HG03108 (cell line): ENCODE data around the gene SLC25A47.
"Not testable (repeated sequence)": the region's sequence is repeated elsewhere in the genome, so short reads cannot be mapped to it uniquely, and the experiment has no call there.

ENCODE experiments used
- ATAC-seq: cut with Tn5 transposase; IDR thresholded peaks from one replicate; pipeline ENCODE4 v1.9.1; 2021; ENCODE audit warnings: moderate library complexity; ENCODE audit not compliant: unreplicated experiment

Gene SLC25A47

DNA sequence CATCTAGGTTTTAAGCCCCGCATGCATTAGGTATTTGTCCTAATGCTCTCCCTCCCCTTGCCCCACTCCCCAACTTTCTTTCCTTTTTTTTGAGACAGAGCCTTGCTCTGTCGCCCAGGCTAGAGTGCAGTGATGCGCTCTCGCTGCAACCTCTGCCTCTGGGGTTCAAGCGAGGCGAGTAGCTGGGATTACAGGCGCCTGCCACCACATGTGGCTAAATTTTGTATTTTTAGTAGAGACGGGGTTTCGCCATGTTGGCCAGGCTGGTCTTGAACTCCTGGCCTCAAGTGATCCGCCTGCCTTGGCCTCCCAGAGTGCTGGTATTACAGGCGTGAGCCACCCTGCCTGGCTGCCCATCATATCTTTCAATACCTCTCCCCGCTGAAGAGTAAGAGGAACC is 19.7 kb downstream of the SLC25A47 start:
- ATAC-seq: not testable (repeated sequence)

DNA sequence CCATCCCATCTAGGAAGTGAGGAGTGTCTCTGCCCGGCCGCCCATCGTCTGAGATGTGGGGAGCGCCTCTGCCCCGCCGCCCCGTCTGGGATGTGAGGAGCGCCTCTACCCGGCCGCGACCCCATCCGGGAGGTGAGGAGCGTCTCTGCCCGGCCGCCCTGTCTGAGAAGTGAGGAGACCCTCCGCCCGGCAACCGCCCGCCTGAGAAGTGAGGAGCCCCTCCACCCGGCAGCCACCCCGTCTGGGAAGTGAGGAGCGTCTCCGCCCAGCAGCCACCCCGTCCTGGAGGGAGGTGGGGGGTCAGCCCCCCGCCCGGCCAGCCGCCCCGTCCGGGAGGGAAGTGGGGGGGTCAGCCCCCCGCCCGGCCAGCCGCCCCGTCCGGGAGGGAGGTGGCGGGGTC is 21.5 kb downstream of the SLC25A47 start:
- ATAC-seq: not testable (repeated sequence)

DNA sequence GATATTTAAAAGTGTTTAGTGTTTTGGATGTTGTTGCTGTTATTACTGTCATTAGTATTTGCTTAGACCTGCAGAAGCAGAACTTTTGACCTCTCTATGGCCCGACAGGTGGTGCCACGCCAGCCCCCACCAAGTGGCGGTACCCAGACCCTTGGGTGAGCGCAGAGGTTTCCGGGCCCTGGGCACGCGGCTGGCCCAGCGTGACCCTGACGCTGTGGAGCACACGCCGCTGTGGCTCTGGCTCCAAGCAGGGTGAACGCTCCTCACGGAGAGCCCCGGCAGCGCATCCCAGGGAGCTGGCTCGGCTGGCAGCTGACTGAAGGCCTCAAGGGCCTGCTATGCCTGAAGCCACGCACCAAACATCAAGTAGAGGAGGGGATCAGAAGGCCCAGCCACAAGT is 22.6 kb downstream of the SLC25A47 start:
- no peak for ATAC-seq

DNA sequence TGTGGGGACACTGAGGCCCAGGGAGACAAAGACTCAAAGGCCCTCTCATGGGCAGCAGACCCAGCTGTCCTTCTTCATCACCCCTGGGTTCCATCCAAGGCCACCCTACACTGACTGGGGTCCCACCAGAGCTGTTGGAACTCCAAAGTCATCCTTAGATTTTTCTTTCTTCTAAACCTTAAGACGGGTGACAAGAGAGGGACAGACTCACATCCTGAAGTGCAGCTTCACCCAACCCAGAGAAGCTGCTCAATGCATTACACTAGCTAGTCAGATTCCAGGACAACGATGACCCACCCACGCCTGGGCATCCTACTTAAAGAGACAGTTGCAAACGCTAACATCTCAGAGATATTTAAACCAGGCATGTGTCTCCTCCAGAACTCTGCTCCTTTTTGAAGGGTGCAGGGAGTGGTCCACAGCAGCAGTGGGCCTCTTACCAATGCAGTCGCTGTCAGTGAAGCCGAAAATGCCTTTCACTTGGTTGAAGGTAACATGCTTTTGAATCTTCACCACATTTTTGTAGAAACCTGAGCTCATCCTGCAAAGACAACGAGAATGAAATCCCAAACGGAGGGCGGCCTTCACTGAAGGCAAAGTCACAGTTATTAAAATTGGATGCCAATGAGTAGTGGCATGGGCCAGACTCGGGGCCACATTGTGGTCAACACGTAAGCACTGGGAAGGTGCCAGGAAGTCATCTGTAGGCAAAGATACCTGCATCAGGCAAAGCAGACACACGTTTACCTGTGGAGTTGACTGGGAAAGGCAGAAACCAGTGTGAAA is 23.4 kb downstream of the SLC25A47 start:
- no peak for ATAC-seq

DNA sequence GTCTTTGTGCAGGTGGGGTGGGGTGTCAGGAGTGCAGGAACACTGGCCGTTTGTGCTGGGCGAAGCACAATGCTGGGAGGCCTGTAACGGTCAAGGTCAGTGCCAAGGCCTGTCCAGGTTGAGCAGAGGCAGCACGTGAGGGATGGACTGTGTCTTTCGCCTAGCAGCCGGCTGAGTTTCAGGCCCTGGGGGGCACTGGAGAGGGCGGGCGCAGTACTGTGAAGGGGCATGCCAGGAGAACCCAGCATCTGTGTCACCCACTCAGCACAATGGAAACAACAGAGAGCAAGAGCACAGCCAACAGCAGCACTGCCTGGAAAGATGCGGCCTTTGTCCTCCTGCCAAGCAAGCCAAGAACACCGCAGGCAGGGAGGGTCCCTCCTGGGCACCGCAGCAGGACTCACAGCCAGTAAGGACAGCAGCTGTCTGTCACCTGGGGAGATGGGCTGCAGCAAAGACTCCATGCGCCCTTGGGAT is 25.2 kb downstream of the SLC25A47 start:
- no peak for ATAC-seq

DNA sequence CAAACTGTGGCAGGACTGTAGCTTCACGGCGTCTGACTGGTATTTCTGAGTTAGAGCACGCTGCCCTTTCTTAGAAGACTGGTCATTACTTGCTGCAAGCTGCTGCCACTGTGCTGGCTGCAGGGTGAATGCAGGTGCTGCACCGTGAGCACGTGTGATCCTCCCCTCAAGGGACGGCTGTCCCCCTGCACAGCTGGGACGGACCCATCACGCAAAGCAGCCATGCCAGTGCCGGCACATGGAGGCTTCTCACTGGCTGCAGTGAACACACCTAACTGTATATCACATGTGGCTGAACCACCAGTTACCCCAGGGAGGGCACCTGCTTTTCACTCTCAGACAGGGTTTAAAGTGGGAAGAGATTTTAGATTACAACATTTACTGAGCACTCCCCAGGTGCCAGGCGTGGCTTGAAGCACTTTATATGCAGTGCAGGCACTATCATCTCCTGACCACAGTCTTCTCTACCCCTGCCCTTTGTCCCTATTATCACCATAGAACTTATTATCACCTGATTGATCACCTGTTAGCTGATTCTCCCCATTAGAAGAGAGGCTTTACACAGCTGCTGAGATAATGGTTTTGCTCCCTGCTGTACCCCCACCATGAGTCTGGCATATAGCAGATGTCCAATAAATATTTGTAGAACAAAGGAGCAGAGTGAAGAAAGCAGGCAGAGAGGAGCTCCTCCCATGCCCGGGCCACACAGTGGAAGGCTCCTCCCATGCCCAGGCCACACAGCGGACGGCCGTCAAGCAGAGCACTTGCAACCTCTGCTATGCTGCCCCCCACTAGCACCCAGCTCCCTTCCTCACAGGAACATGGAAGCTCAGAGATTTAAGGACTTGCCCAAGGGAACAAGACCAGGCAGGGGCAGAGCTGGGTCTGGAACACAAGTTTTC is 25.9 kb downstream of the SLC25A47 start:
- ATAC-seq: no peak

DNA sequence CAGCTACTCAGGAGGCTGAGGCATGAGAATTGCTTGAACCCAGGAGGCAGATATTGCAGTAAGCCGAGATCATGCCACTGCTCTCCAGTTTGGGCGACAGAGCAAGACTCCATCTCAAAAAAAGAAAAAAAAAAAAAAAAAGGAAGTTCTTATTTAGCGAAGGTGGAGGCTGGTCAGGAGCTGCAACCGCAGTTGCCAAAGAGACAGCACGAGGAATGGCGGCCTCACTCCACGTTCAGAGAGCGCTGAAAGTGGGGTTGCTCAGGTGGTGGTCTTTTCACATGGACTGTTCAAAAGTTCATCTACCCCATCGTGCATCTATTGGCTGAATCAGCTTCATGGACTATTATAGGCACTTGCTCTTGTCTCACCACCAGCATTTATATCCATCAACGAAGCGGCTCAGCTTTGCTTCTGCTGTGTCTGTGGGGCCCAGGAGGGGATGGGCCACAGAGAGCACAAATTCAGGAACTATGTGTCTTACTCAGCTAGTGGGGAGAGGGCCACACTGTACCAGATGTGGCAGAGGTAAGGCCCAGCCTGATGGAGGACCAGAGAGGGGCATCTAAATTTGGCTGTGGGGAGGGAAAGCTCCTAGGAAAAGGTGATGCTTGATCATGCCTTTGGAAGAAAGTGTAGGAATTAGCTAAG is 27.3 kb downstream of the SLC25A47 start:
- no peak for ATAC-seq

DNA sequence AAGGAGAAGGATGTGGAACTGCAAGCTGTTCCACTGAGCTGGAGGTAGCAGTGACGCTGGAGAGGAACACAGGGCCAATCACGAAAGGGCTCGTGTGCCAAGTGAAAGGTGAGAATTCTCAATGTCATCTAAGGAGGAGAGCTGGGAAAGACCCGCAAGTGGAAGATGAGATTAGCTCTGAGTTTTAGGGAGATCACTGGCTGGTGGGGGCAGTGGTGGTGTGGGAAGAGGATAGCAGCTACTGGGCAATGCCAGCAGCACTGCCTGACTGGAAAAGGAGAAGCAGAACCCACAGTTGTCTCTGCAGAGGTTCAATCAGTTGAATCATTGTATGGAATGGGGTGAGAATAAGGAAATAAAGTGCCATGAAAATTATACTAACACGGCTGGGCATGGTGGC is 27.8 kb downstream of the SLC25A47 start:
- no peak for ATAC-seq

DNA sequence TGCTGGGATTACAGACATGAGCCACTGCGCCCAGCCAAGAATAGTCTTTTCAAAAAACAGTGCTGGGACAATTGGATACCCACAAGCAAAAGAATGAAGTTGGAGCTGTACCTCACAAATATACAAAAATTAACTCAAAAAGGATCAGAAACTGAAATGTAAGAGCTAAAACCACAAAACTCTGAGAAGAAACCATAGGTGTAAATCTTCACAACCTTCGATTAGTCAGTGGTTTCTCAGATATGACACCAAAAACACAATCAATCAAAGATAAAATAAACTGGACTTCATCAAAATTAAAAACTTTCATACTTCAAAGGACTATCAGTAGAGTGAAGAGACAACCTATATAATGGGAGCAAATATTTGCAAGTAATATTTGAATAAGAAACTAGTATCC is 35.3 kb downstream of the SLC25A47 start:
- no peak for ATAC-seq

DNA sequence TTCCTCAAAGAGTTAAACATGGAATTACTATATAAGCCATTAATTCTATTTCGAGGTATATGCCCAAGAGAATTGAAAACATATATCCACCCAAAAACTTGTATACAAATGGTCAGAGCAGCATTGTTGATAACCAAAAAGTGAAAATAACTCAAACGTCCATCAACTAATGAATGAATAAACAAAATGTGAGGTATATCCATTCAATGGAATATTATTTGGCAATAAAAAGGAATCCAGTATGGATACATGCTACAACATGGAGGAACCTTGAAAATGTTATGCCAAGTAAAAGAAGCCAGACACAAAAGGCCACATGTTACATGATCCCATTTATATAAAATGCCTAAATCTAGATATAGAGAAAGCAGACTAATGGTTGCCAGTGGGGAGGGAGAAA is 36.0 kb downstream of the SLC25A47 start:
- ATAC-seq: no peak

DNA sequence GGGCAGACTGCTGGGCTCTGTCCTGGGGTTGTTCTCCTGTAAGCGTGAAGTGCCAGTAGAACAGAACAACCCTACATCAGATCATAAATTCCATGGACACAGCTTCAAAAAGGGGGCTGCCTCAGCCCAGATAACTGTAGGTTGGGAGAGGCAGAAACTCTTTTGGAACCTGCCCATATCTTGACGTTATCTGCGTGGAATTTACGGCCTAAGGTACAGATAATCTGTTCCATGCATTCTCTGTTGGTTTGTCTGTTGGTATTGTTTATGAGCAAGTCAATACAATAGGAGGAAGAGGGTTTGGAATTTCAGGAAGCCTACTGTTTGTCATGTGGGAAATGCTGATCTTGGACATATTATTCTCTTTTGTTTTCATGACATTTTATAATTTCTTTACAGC is 36.7 kb downstream of the SLC25A47 start:
- no peak for ATAC-seq

DNA sequence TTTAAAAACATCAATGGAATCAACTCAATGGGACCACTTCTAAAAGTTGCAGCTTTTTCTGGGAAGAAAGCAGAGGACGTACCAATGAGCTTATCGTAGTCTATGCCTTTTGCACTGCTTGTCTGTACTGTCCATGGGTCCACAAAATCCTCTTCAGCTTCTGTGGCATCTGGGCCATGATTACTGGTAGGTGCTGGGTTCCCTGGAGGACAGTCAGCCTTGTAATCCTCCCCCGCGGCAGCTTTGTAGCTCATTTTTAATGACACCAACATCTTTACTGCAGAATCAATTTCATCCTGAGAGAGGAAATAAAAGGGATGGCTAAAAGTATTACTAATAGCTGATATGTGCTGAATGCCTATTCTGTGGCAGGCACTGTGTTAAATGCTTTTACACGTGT is 38.5 kb downstream of the SLC25A47 start:
- no peak for ATAC-seq

DNA sequence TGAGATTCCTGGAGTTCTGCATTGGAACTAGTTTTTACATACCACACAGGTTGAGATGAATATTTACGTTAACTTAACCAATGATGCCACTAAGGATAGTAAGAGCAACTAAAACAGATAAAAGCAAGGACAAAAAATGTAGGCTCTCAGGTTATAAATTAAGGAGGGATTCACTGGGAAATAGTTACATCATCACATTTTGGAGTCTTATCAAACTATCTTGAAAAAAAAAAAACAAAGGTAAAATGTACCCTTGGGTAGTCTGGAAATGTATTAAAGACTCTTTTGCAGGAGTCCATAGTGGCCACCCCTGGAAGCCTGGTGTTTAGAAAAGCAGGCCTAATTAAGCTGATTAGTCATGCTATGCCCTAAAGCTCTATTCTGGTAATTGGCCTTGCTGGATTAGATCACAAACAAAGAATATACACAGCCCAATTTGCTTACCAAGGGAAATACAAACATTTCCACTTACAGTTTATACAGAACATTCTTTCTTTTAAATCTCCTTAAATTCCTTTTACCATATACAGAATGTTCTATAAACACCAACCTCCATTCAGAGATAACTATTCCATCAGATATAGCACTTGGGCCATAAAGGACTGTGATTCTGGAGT is 39.3 kb downstream of the SLC25A47 start:
- ATAC-seq: no peak

DNA sequence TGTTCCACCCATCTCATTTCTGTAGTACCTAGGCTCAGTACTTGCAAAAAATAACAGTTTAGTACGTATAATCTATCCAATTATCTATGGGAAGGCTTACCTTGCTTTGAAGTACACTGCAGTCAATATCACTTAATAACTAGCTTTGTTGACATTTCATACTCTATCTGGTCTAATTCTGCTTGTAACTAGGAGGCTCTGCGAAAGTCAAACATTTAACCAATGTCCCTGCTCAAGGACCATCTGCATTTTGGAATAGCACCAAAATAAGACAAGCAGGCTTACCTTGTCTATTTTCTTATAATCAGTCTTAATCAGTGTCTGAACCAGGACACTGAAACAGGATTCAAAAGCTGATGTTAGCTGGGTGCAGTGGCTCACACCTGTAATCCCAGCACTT is 39.9 kb downstream of the SLC25A47 start:
- ATAC-seq: no peak

DNA sequence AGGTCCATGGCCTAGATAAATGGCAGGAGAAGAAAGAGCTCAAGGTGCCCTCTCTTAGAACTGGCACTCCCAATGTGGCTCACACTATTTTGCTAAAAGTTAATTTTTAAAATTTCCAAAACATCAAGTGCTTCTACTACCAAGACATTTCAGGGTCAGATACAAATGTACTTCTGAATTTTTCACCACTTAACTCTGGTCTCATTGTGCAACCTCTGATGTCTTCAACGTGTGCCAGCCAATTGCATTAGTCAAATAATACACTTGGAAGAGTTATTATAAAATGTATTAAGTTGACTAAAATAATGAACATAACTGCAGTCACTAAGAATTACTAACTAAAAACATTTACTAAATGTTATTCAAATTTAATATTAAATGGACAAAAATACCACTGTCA is 41.3 kb downstream of the SLC25A47 start:
- ATAC-seq: no peak

DNA sequence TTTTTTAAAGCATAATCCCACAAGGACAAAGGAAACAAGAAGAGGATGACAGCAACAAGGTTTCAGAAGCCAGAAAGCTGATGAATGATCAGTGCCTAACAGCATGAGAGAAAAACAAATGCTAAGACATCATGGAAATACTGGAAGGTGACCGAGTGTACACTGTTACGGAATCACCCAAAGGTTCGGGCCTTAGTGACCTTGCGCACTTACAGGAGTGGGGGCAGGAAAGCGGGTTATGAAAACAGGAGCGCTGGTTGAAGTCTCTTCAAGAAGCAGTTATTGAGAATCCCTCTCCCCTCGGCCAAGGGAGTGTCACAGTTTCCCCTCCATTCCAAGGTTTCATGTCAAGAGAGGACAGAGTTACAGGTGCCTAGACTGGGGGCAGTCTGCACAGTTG is 42.6 kb downstream of the SLC25A47 start:
- ATAC-seq: no peak

DNA sequence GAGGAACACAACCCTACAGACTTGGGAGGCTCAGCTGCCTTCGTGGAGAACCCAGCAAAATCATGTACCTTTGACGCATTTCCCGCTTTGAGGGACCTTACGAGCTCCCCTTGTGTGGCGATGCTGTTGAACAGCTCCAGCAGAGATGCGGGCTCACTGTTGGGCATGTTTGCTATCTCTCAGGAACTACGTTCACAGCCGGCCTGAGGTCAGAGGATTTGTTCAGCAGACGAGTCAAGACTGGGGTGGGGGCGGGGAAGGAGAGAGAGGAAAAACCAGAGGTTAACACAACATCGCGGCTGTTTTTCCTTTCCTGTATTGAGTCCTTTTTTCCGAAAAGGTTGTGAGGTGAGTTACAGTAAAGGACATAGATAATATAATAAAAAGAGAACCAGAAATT is 45.9 kb downstream of the SLC25A47 start:
- ATAC-seq: no peak

DNA sequence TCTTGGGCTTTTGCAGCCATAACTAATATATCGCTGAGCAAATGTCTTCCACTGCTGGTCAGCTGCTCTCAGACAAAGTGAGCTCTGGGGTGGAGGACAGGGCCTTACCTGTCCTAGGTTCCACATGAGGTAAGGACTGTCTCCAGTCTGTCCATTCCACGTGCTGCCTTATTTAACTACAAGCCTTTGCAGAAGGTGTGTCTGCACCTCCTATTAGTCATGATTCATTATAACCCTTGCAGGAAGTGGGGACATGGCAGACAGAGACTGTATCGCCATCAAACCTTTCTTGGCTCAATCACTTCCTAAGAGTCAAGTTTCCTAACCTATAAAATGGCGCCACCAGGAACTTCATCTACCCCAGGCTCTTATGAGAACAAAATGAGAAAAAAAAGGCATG is 46.9 kb downstream of the SLC25A47 start:
- no peak for ATAC-seq

DNA sequence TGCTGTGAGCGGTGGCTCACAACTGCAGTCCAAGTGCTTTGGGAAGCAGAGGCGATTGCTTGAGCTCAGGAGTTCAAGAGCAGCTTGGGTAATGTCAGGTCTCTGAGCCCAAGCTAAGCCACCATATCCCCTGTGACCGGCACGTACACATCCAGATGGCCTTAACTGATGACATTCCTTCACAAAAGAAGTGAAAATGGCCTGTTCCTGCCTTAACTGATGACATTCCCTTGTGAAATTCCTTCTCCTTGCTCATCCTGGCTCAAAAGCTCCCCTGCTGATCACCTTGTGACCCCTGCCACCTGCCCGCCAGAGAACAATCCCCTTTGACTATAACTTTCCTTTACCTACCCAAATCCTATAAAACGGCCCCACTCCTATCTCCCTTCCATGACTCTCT is 48.6 kb downstream of the SLC25A47 start:
- no peak for ATAC-seq

DNA sequence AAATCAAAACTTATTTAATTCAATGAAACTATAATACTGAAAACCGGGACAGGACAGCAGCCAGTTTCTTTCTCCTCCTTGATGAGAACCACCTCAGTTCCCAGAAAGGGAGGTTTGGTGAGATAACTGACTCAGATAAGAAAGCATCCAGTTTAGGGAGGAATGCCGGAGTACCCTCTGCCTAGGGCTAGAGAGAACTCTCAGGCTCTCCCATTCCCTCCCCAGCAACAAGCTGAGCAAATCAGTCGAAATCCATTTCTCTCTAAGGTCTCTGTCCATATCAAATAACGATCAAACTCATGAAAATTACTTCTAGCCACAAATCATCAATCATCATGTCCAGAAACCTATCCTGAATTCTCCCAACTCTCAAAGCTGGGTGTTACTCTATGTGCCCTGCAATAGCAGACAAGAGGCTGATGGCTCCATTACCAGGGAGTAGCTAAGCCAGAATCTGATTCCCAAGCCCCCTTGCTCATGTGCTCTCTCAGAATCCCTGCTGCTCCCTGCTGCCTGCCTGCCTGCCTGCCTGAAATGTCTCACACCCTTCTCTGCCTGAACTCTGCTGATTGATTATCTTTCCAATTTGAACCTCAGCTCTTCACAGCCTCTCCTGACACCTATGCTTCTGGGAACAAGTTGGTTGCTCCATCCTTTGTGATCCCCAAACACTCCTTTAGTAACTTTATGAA is 49.4 kb downstream of the SLC25A47 start:
- no peak for ATAC-seq

DNA sequence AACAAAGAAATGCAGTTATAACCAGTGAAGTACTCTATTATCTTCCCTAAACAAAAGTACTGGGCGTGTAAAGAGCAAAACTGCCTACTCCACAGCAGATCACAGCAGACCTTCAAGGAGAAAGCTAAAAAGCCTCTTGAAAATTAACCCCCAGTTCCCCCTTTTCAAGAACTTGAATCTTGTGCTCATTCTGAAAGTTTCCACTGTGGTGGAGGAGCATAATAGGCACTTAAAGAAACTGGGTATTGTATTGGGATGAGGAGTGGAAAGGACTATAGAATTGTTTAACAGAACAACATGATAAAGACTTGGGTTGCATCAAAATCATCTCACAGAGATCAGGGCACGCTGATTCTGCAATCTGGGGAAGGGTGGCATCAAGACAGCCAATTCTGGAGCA is 51.1 kb downstream of the SLC25A47 start:
- no peak for ATAC-seq
